ENCODE results near the gene GIGYF2.
"Not testable (repeated sequence)": the region's sequence is repeated elsewhere in the genome, so short reads cannot be mapped to it uniquely, and the experiment has no call there.

The GIGYF2 gene

GRCh38 chr2:232809349-232810124, 112.4 kb downstream of the GIGYF2 start:
- no peak for DNase-seq (ENCODE audit: low spot score)

DNA sequence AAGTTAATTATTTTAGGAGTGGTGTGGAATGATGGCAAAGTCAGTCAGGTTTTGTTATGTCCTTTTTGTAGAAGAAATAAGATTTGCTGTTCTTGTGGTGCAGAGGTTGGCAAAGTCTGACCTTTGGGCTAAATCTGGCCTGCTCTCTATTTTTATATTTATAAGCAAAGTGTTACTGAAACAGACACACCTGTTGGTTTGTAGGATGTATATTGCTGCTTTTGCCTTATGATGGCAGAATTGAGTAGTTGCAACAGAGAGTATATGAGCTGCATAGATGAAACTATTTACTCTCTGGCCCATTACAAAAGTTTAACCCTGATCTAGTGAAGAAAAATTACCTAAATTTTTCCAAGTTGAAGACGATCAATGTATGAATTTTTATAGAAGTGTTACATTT, 113.3 kb downstream of the GIGYF2 start:
- no peak for DNase-seq (ENCODE audit: low spot score)

DNA sequence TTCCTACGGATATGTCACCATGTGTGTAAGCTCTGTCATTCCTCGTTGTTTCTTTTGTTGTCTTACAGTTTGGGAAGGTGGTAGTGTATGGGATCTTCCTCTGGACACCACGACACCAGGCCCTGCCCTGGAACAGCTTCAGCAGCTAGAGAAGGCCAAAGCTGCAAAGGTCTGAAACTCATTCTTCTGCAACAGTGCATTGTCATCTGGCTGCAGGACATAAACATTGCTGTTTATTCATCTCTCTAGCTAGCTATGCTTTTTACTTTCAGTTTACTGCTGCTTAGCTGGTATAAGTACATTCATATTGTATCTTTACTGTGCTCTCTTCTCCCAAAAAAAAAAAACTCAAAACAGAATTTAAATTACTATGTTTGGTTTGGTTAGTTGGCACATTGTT, 118.4 kb downstream of the GIGYF2 start:
- no peak for DNase-seq (ENCODE audit: low spot score)

- DNase-seq (ENCODE audit: low spot score) = no peak
These were observed 119.5 kb downstream of the GIGYF2 start for GRCh38 chr2:232816657-232817056.

GRCh38 chr2:232817756-232818155, 120.6 kb downstream of the GIGYF2 start:
- no peak for DNase-seq (ENCODE audit: low spot score)

GRCh38 chr2:232829988-232830387, 132.9 kb downstream of the GIGYF2 start:
- DNase-seq (ENCODE audit: low spot score) = no peak

DNA sequence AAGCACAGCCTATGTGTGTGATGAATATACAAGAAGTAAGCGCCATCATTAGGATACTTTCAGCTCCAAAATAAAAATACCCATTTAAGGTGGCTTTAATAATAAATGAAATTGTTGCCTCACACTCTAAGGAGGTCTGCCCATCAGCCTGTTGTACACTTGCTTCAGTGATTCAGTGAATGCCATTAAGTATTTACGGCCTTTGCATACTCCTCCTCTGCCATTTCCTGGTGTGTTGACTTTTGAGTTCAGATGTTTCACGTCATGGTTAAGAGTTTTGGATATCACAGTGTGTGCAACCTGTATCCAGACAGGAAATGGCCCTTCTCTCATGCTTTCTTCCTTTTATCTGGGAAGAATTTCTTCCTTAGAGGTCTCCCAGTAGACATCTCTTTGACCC, 134.4 kb downstream of the GIGYF2 start:
- DNase-seq (ENCODE audit: low spot score) = no peak

DNA sequence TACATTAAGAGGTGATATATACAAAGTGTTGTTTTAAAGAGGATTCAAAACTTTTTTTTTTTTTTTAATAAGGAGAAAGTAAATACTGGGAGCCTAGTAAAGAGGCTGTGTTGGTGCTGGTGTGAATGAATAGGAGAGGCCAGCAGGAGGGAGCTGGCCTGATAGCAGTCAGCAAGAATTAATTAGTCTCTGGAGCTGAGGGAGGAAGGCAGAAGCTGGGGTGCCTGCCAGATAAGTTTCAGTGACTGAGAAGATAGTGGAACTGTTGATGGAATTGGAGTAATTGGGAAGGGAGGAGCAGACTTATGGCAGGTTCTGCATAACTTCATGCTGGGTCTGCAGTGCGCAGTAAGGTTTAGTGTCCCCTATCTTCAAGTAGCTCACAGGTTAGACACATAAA, 136.7 kb downstream of the GIGYF2 start:
- DNase-seq (ENCODE audit: low spot score) = no peak

- DNase-seq (ENCODE audit: low spot score) = no peak
These were observed 138.6 kb downstream of the GIGYF2 start for GRCh38 chr2:232835687-232836208.

- no peak for DNase-seq (ENCODE audit: low spot score)
These were observed 139.8 kb downstream of the GIGYF2 start for GRCh38 chr2:232836934-232837333.

- no peak for DNase-seq (ENCODE audit: low spot score)
These were observed 141.3 kb downstream of the GIGYF2 start for GRCh38 chr2:232838406-232838874.

DNA sequence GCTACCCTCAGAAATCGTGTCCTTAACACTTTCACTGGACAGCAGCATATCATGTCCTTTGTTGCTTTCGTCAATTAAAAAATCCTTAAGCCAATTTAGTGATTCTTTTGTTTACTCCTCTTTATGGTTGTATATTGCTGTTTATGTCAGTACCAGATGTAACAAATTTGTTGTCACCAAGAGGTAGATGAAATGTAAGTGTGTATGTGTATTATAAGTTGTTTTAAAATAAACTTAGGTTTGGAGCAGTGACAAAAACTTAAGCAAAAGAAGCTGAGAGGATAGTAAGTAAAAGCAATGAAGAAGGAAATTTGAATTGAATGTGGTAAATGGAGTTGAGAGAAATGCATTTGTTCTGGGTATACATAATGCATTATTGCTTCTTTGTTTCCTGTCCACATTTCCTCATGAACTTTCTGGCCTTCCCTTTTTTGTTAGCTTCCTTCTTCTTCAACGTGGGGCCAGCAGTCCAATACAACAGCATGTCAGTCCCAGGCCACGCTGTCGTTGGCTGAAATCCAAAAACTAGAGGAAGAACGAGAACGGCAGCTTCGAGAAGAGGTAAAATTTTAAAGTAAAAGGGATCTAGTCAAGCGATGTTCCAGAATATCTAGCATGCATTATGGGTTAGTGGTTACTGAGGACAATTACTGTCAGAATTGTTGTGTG, 142.4 kb downstream of the GIGYF2 start:
- no peak for DNase-seq (ENCODE audit: low spot score)

GRCh38 chr2:232842689-232843088, 145.6 kb downstream of the GIGYF2 start:
- DNase-seq (ENCODE audit: low spot score) = no peak

DNA sequence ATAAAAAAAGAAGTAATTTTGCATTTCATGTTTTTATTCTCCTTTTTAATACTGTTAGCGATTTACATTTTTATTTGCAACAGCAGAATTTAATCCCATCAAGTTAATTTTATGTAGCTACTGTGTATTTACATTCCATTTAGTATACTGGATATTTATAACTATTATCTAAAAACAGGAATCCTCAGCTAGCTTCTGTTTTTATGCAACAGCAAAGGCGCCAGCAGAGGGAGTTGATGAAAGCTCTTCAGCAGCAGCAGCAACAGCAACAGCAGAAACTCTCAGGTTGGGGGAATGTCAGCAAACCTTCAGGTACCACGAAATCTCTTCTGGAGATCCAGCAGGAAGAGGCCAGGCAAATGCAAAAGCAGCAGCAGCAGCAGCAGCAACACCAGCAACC, 146.7 kb downstream of the GIGYF2 start:
- no peak for DNase-seq (ENCODE audit: low spot score)

GRCh38 chr2:232846055-232846454, 148.9 kb downstream of the GIGYF2 start:
- DNase-seq (ENCODE audit: low spot score) = no peak

GRCh38 chr2:232850039-232850438, 152.9 kb downstream of the GIGYF2 start:
- DNase-seq (ENCODE audit: low spot score) = no peak

DNA sequence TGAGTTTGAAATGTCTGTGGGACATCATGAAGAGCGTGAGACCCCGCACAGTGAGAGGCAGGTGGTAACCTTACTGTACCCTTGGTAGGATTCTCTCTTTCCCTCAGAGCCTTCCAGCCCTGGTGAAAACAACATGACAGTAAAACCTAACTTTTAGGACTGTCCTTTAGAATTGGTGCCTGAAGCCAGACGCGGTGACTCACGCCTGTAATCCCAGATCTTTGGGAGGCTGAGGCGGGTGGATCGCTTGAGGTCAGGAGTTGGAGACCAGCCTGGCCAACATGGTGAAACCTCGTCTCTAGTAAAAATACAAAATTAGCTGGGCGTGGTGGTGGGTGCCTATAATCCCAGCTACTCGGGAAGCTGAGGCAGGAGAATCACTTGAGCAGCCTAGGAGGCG, 154.9 kb downstream of the GIGYF2 start:
- DNase-seq (ENCODE audit: low spot score) = not testable (repeated sequence)

- DNase-seq (ENCODE audit: low spot score) = no peak
These were observed 155.5 kb downstream of the GIGYF2 start for GRCh38 chr2:232852676-232853075.

GRCh38 chr2:232854082-232854481, 157.0 kb downstream of the GIGYF2 start:
- no peak for DNase-seq (ENCODE audit: low spot score)

DNA sequence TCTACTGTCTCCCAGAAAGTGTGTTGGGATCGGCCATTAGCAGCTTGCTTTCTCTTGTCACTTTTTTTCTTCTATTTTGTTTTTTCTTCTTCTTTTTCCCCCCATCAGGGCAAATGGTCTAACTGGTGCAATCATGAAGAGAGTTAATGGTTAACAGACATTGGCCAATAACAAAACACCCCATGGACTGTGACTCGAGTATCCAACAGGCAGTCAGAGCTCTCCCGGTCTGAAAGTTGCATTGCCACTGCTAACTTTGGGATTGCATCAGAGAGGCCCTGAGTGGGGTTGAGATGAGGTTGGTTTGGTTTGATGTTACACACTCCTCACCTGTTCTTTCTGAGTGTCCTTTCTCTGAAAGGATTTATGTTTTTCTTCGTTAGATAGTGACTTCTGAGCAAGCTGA, 160.0 kb downstream of the GIGYF2 start:
- no peak for DNase-seq (ENCODE audit: low spot score)

- DNase-seq (ENCODE audit: low spot score) = no peak
These were observed 162.3 kb downstream of the GIGYF2 start for GRCh38 chr2:232859385-232859916.

- no peak for DNase-seq (ENCODE audit: low spot score)
These were observed 163.6 kb downstream of the GIGYF2 start for GRCh38 chr2:232860593-232861241.

DNA sequence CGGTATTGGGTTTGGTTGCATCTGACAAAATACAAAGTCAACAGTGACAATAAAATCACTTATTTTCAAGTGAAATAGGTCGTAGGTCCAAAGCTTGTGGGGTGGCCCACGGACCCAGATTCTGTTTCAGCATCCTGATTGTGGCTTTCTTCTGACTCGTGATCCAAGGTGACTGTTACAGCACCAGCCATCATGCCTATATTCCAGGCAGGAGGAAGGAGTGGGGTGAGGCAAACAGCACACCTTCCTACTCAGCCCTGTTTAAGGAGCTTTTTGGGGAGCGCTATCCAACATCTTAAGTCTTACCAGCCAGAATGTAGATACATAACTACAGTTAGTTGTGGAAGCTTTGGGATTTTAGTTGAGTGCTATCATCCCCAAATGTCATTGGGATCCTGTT, 164.2 kb downstream of the GIGYF2 start:
- no peak for DNase-seq (ENCODE audit: low spot score)
